T1000 (cell line): Measurements from ENCODE around the gene TEX26.

Experiments
- DNase-seq: peaks from one replicate; lab custom pipeline; 2025; ENCODE audit warnings: mixed read lengths; lab: John Stamatoyannopoulos, UW

TEX26 gene

GRCh38 chr13:31011901-31012654 lies 79.6 kb downstream of the TEX26 start:
- DNase-seq, result no peak

- DNase-seq, result no peak
Measured at GRCh38 chr13:31012655-31013024, 80.2 kb downstream of the TEX26 start.

GRCh38 chr13:31014456-31014855 lies 82.0 kb downstream of the TEX26 start:
- no peak for DNase-seq

- no peak for DNase-seq
Measured at GRCh38 chr13:31015199-31015598, 82.7 kb downstream of the TEX26 start.

GRCh38 chr13:31016342-31017325 lies 84.2 kb downstream of the TEX26 start:
- DNase-seq, result no peak

- DNase-seq, result no peak
Measured at GRCh38 chr13:31018511-31018910, 86.1 kb downstream of the TEX26 start.

- no peak for DNase-seq
Measured at GRCh38 chr13:31020996-31021395, 88.5 kb downstream of the TEX26 start.

GRCh38 chr13:31022288-31022895 lies 89.9 kb downstream of the TEX26 start:
- no peak for DNase-seq

GRCh38 chr13:31022928-31023530 lies 90.6 kb downstream of the TEX26 start:
- no peak for DNase-seq
